SK-N-SH (cell line): ENCODE results near the gene ABCA10.

Experiments used
- EP300 ChIP-seq, 2 experiments: IDR thresholded peaks; 2 replicates each; pipeline versions ENCODE4 v1.4.0 to v1.6.1; 2012; ENCODE audit warnings: borderline replicate concordance in 1 of 2, low read depth in 1 of 2, low read length in 1 of 2
- RCOR1 ChIP-seq: fragments of 150-350 bp; IDR thresholded peaks from 2 replicates; pipeline ENCODE4 v1.6.1; 2017; ENCODE audit warnings: antibody characterized with exemption, low read length
- TCF12 ChIP-seq: IDR thresholded peaks from 2 replicates; pipeline ENCODE4 v1.4.0; 2012
- TF ChIP-seq, protein P1 (sequence below): fragments of 200-600 bp; sonication (generic); IDR thresholded peaks from 2 replicates; pipeline ENCODE4 v1.6.1; 2017; ENCODE audit warnings: antibody characterized with exemption, mild to moderate bottlenecking, moderate library complexity

GRCh38 chr17:69176457-69176795, 52.2 kb downstream of the ABCA10 start:
- TF ChIP-seq, protein P1, sequence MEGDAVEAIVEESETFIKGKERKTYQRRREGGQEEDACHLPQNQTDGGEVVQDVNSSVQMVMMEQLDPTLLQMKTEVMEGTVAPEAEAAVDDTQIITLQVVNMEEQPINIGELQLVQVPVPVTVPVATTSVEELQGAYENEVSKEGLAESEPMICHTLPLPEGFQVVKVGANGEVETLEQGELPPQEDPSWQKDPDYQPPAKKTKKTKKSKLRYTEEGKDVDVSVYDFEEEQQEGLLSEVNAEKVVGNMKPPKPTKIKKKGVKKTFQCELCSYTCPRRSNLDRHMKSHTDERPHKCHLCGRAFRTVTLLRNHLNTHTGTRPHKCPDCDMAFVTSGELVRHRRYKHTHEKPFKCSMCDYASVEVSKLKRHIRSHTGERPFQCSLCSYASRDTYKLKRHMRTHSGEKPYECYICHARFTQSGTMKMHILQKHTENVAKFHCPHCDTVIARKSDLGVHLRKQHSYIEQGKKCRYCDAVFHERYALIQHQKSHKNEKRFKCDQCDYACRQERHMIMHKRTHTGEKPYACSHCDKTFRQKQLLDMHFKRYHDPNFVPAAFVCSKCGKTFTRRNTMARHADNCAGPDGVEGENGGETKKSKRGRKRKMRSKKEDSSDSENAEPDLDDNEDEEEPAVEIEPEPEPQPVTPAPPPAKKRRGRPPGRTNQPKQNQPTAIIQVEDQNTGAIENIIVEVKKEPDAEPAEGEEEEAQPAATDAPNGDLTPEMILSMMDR, result no peak
- TF ChIP-seq RCOR1 (no peak), TCF12 (no peak), EP300 (IDR thresholded peaks at IDR 0.05; ENCODE audit: borderline replicate concordance in 1 of 2, low read depth in 1 of 2, low read length in 1 of 2) (no peak)
